ENCODE results near the gene CUTA.
A peak's percentile ranks its signal among the peaks of the same experiment; 100 is the strongest.

The CUTA gene, protein sequence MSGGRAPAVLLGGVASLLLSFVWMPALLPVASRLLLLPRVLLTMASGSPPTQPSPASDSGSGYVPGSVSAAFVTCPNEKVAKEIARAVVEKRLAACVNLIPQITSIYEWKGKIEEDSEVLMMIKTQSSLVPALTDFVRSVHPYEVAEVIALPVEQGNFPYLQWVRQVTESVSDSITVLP

DNA sequence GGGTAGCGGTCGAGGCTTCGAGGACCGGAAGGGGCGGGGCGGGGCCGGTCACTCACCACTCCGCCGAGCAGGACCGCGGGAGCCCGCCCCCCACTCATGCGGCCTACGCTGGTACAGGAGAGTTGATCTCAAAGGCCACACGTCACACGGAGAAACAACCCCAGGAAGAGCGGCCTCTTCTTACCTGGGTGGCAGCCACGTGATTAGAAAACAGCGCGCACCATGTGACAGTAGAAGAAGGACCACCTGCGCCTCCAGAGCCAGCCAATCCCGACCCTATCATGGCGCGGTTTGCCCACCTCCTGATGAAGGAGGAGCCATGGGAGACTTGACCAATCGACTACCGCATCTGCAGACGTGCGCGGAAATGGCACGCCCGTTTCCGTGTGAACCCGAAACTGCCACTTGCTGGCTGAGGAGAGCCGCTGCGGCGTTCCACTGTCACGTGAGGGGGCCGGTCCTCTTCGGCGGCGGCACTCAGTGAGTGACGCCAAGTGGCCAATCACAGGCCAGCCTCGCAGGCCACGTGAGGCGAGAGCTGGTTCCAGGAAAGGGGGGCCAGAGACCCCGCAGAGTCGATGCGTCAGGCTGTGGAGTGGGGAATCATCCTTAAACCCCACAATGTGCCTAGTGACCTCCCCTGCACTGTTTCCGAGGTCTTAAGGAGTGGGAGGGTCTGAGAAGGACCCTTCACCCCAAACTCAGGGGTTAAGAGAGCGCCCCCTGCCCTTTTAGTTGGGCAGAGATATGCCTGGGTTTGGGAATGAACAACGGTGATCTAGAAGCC lies at the start of gene CUTA:
TSS of gene CUTA (minus strand) at position 205 of the 787 bp plus-strand sequence. CDS start at position 98, 107 bp downstream.
- DNase-seq, result peak; percentile 99

DNA sequence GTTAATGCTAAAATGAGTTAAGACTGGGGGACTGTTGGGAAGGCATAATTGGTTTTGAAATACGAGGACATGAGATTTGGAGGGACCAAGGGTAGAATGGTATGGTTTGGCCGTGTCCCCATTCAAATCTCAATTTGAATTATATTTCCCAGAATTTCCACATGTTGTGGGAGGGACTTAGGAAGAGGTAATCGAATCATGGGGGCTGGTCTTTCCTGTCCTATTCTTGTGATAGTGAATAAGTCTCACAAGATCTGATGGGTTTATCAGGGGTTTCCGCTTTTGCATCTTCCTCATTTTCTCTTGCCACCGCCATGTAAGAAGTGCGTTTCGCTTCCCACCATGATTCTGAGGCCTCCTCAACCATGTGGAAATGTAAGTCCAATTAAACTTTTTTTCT lies 49.2 kb upstream of the CUTA start:
- no peak for DNase-seq

DNA sequence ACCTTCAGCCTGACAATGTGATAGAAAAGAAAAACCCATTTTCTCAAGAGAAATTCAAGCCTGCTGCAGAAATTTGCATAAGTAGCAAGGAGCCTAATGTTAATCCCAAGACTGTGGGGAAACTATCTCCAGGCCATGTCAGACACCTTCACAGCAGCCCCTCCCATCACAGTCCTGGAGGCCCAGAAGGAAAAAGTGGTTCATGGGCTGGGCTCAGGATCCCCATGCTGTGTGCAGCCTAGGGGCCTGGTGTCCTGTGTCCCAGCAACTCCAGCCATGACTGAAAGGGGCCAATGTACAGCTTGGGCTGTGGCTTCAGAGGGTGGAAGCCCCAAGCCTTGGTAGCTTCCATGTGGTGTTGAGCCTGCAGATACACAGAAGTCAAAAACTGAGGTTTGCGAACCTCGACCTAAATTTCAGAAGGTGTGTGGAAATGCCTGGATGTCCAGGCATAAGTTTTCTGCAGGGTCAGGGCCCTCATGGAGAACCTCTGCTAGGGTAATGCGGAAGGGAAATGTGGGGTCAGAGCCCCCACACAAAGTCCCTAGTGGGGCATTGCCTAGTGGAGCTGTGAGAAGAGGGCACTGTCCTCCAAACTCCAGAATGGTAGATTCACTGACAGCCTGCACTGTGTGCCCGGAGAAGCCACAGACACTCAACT lies 48.3 kb upstream of the CUTA start:
- DNase-seq, result no peak

GRCh38 chr6:33459226-33459625 lies 41.3 kb upstream of the CUTA start:
- no peak for DNase-seq

GRCh38 chr6:33458676-33459075 lies 40.8 kb upstream of the CUTA start:
- DNase-seq, result no peak

- no peak for DNase-seq
Observed at GRCh38 chr6:33456156-33456555, 38.2 kb upstream of the CUTA start.

- no peak for DNase-seq
Observed at GRCh38 chr6:33455051-33455450, 37.1 kb upstream of the CUTA start.

DNA sequence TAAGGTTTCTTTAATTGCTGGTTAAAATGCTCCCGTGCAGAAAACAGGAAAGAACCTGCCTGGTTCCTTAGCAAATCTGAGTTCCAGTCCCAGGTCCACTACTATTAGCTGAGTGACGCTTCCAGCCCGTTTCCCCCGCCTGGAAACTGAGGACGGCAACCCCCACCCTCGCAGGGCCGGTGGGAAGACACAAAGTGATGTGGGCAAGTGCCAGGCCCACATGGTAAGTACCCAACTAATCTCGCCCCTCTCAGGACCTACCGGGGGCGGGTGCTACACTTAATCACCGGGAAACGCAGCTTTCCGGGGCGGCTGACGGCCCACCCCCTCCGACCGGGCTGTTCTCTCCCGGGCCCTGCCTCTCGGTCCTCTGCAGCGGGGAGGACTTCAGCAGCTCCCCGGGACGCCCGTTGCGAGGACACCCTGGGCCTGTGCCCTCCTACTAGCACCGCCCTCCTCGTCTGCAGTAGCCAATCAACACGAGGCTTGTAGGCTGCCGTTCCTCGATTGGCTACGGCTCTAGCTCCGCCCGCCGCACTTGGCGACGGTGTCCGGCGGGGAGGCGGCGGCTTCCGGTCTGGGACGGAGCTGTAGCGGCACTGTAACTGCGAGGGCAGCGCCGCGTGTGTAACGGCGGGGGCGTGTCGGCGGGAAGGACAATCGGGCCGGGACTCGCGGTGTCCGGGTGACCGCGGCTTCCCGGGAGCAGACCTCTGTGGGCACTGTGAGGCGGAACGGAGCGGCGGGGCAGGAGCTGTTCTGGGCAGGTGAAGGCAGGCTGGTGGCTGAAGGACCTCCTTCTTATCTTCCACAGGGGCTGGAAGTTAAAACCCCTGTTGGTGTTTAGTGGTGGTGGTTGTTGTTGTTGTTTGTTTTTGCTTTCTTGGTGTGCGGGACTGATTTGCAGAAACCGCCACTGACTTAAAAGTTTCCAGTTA lies 36.4 kb upstream of the CUTA start, which contains the start of gene ZBTB9:
TSS of gene ZBTB9 (plus strand) at position 568 of the 938 bp plus-strand sequence. CDS start 525 bp downstream, outside the sequence.
- DNase-seq, result peak; percentile 96

GRCh38 chr6:33453393-33454008 lies 35.6 kb upstream of the CUTA start:
- no peak for DNase-seq

- no peak for DNase-seq
Observed at GRCh38 chr6:33452496-33452895, 34.6 kb upstream of the CUTA start.

DNA sequence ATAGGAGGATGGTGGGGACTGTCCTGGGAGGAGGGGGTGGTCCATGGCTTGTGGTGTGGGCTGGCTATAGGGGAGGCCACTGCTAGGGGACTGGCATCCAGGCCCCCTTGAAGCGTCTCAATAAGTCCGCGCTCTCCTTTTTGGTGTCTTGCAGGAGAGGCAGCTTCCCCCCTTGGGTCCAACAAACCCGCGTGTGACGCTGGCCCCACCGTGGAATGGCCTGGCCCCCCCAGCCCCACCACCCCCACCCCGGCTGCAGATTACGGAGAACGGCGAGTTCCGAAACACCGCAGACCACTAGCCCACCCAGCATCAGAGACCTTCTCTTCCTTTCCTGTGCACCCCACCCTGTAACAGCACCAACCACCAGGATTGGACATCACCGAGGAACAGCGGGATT lies 33.7 kb upstream of the CUTA start:
- DNase-seq, result no peak

DNA sequence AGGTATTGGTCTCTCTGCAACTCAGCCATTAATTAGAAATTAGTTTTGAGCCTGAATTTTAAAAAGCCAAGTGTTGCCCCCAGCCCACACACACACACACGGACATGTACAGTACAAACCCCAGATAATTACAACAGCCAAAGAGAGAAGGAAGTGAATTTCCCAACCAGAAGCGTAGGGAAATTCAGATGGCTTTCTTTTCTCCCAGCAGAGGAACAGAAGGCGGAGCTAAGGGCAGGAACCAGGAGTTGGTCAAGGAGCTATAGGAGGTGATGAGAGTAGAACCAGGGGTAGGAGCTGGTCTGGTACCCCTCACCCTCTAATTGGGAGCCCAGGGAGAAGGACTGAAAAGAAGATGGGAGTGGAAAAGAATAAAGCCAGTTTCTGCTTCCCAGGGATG lies 32.5 kb upstream of the CUTA start:
- DNase-seq, result no peak

GRCh38 chr6:33446356-33446755 lies 28.4 kb upstream of the CUTA start:
- DNase-seq, result no peak

DNA sequence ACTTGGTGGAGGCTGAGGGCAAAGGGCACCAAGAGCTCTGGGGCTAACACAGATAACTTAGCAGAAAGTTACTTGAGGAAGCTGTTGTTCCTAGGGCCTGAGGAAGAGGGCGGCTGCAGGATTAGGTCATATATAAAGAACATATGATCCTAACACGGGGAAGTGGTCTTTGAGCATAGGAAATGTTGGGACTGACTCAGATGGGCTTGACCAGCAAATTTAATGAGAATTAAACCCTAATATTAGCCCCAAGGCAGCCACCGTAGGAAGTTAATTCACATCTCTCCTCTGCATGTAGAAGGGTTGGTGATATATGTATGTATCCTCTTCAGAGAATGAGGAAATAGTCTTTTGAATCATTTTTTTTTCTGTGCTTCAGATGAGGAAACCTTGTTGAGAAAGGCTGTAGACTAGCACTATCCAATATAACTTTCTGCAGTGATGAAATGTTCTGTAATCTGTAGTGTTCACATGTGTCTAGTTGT lies 27.3 kb upstream of the CUTA start:
- no peak for DNase-seq

- DNase-seq, result no peak
Observed at GRCh38 chr6:33443619-33444504, 26.0 kb upstream of the CUTA start.

DNA sequence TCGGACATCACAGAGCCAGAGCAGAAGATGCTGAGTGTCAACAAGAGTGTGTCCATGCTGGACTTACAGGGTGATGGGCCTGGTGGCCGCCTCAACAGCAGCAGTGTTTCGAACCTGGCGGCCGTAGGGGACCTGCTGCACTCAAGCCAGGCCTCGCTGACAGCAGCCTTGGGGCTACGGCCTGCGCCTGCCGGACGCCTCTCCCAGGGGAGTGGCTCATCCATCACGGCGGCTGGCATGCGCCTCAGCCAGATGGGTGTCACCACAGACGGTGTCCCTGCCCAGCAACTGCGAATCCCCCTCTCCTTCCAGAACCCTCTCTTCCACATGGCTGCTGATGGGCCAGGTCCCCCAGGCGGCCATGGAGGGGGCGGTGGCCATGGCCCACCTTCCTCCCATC lies 25.1 kb upstream of the CUTA start:
- DNase-seq, result no peak

DNA sequence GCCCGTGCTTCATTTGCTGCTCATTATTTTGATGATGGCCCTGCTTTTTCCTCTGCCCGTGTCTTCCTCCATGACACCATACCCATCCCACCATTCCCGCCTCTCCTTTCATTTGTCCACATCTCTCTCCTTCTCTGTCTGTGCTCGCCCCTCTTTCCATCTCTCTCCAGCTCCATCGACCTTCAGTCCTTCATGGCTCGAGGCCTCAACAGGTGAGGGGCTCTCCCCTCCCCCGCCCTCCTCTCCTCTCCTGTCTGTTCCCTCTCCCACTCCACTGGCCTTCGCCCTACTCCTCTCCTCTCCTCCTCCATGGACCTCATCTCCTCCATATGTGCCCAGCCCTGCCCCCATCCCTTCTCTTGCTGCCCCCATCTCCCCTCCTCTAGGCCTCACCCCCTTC lies 24.4 kb upstream of the CUTA start:
- DNase-seq, result no peak

GRCh38 chr6:33441457-33441856 lies 23.6 kb upstream of the CUTA start:
- DNase-seq, result no peak

- DNase-seq, result no peak
Observed at GRCh38 chr6:33440649-33441309, 22.9 kb upstream of the CUTA start.

GRCh38 chr6:33439956-33440648 lies 22.2 kb upstream of the CUTA start:
- DNase-seq, result no peak
